HEK293 (cell line): ENCODE results near the gene KLC4.

Source experiments
- ZBTB21 ChIP-seq: fragments of 450-650 bp; formaldehyde crosslinking; IDR thresholded peaks from 2 replicates; pipeline ENCODE4 v1.5.1; 2017; ENCODE audit warnings: missing biosample characterization, missing genetic modification characterization
- ZNF211 ChIP-seq: fragments of 450-650 bp; formaldehyde crosslinking; IDR thresholded peaks from 2 replicates; pipeline ENCODE4 v1.5.1; 2016; ENCODE audit warnings: low read depth, missing biosample characterization, missing genetic modification characterization
- TF ChIP-seq, protein P1 (sequence below): fragments of 450-650 bp; formaldehyde crosslinking; IDR thresholded peaks from 2 replicates; pipeline ENCODE4 v1.5.1; 2016; ENCODE audit warnings: missing biosample characterization, missing genetic modification characterization
- TF ChIP-seq, protein P2 (sequence below): fragments of 450-650 bp; formaldehyde crosslinking; IDR thresholded peaks from 2 replicates; pipeline ENCODE4 v1.5.1; 2016; ENCODE audit warnings: missing biosample characterization, missing genetic modification characterization, low read depth
- TF ChIP-seq, protein P3 (sequence below): fragments of 450-650 bp; formaldehyde crosslinking; IDR thresholded peaks from 2 replicates; pipeline ENCODE4 v1.5.1; 2016; ENCODE audit warnings: missing biosample characterization, missing genetic modification characterization, borderline replicate concordance

DNA sequence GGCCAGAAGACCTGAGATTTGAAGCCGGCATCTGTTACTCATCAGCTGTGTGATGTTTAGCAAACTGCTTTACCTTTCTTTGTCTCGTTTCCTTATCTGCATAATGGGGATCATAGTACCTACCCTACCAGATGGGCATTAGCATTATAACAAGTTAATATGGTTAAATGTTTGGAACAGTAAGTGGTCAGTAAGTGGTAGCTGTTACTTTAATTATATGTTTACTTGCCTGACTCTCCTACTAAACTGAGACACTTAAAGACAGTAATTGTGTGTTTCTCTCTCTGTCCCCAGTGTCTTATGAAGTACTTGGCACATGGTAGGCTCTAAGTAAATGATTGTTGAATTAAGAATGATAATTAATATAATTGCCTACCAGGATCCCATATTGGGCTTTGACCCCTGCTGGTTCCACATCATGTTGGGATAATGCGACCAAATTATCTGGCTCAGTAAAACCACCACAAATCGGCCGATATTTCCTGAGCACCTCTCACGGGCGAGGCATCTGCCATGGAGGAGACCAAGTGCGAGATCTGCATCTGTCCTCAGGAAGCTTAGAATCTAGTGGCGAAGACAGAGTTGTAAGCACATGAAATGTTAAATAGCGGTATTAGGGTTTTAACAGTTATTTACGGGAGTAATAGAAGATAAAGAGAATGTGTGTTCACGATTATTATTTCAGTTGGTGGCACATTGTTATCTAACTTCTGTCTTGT, 48.1 kb downstream of the KLC4 start:
- TF ChIP-seq, protein P1, sequence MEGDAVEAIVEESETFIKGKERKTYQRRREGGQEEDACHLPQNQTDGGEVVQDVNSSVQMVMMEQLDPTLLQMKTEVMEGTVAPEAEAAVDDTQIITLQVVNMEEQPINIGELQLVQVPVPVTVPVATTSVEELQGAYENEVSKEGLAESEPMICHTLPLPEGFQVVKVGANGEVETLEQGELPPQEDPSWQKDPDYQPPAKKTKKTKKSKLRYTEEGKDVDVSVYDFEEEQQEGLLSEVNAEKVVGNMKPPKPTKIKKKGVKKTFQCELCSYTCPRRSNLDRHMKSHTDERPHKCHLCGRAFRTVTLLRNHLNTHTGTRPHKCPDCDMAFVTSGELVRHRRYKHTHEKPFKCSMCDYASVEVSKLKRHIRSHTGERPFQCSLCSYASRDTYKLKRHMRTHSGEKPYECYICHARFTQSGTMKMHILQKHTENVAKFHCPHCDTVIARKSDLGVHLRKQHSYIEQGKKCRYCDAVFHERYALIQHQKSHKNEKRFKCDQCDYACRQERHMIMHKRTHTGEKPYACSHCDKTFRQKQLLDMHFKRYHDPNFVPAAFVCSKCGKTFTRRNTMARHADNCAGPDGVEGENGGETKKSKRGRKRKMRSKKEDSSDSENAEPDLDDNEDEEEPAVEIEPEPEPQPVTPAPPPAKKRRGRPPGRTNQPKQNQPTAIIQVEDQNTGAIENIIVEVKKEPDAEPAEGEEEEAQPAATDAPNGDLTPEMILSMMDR (tag by site-specific recombination) = no peak
- TF ChIP-seq, protein P2, sequence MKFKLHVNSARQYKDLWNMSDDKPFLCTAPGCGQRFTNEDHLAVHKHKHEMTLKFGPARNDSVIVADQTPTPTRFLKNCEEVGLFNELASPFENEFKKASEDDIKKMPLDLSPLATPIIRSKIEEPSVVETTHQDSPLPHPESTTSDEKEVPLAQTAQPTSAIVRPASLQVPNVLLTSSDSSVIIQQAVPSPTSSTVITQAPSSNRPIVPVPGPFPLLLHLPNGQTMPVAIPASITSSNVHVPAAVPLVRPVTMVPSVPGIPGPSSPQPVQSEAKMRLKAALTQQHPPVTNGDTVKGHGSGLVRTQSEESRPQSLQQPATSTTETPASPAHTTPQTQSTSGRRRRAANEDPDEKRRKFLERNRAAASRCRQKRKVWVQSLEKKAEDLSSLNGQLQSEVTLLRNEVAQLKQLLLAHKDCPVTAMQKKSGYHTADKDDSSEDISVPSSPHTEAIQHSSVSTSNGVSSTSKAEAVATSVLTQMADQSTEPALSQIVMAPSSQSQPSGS (tag by site-specific recombination) = no peak
- TF ChIP-seq, protein P3, sequence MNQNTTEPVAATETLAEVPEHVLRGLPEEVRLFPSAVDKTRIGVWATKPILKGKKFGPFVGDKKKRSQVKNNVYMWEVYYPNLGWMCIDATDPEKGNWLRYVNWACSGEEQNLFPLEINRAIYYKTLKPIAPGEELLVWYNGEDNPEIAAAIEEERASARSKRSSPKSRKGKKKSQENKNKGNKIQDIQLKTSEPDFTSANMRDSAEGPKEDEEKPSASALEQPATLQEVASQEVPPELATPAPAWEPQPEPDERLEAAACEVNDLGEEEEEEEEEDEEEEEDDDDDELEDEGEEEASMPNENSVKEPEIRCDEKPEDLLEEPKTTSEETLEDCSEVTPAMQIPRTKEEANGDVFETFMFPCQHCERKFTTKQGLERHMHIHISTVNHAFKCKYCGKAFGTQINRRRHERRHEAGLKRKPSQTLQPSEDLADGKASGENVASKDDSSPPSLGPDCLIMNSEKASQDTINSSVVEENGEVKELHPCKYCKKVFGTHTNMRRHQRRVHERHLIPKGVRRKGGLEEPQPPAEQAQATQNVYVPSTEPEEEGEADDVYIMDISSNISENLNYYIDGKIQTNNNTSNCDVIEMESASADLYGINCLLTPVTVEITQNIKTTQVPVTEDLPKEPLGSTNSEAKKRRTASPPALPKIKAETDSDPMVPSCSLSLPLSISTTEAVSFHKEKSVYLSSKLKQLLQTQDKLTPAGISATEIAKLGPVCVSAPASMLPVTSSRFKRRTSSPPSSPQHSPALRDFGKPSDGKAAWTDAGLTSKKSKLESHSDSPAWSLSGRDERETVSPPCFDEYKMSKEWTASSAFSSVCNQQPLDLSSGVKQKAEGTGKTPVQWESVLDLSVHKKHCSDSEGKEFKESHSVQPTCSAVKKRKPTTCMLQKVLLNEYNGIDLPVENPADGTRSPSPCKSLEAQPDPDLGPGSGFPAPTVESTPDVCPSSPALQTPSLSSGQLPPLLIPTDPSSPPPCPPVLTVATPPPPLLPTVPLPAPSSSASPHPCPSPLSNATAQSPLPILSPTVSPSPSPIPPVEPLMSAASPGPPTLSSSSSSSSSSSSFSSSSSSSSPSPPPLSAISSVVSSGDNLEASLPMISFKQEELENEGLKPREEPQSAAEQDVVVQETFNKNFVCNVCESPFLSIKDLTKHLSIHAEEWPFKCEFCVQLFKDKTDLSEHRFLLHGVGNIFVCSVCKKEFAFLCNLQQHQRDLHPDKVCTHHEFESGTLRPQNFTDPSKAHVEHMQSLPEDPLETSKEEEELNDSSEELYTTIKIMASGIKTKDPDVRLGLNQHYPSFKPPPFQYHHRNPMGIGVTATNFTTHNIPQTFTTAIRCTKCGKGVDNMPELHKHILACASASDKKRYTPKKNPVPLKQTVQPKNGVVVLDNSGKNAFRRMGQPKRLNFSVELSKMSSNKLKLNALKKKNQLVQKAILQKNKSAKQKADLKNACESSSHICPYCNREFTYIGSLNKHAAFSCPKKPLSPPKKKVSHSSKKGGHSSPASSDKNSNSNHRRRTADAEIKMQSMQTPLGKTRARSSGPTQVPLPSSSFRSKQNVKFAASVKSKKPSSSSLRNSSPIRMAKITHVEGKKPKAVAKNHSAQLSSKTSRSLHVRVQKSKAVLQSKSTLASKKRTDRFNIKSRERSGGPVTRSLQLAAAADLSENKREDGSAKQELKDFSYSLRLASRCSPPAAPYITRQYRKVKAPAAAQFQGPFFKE (tag by site-specific recombination) = no peak
- no peak for TF ChIP-seq ZNF211 (tag by site-specific recombination)
- TF ChIP-seq ZBTB21 (tag by site-specific recombination) = no peak
